ENCODE measurements around the gene STX12. TPM values are rescaled to one million over a fixed set of nuclear protein-coding genes. Genes with fewer than 3 reads are reported as not detected.
"Not testable (repeated sequence)": the region's sequence is repeated elsewhere in the genome, so short reads cannot be mapped to it uniquely, and the experiment has no call there.

Gene STX12
- total and polyA plus RNA-seq, 8 donors, result 49.5 to 79.3 (median 55.9) TPM

GRCh38 chr1:27811741-27812500, 38.9 kb downstream of the STX12 start:
- Histone ChIP-seq H3K36me3 (peaks cover 0 to 87% of the 10 kb centered on the region in 2 donors), H3K9me3 (no peaks in the 10 kb centered on the region), H3K27ac (no peak overlapping the region), H3K4me1 (no peaks in the 10 kb centered on the region), H3K27me3 (no peaks in the 10 kb centered on the region), H3K4me3 (no peak overlapping the region)
- no peak for DNase-seq
- no peak for ATAC-seq
- no peak for TF ChIP-seq CTCF (IDR thresholded peaks at IDR 0.05)
- intact Hi-C loops (cut with DNase I), result no loop called here

- Histone ChIP-seq H3K9me3 (no peaks in the 10 kb centered on the region), H3K36me3 (peaks cover 5 to 97% of the 10 kb centered on the region in 2 donors), H3K27me3 (no peaks in the 10 kb centered on the region), H3K4me1 (no peaks in the 10 kb centered on the region), H3K27ac (peak overlapping the region in 1 of 2 donors; percentile 41), H3K4me3 (no peak overlapping the region)
- DNase-seq, result no peak
- ATAC-seq, result peak; percentile 52
- no peak for TF ChIP-seq CTCF (IDR thresholded peaks at IDR 0.05)
- intact Hi-C loops (cut with DNase I), result no loop called here
Observed at GRCh38 chr1:27816921-27817630, 44.1 kb downstream of the STX12 start.

DNA sequence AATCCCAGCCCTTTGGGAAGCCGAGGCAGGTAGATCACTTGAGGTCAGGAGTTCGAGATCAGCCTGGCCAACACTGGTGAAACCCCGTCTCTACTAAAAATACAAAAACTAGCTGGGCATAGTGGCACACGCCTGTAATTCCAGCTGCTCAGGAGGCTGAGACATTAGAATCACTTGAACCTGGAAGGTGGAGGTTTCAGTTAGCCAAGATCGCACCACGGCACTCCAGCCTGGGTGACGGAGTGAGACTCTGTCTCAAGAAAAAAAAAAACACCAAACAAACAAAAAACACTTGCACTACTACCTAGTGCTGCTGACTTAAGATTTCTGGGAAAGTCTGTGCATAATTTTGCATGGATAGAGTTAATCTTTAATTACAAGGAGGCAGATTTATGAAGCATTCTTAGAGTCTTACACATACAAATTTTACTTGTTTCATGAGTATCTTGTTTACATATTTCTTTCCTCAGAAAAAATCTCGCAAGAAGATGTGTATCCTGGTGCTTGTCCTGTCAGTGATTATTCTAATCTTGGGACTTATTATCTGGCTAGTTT, 48.8 kb downstream of the STX12 start:
- peaks cover 5 to 89% of the 10 kb centered on the region in 2 donors for H3K36me3 ChIP-seq
- intact Hi-C loops (cut with DNase I), result no loop called here
- DNase-seq, result no peak

DNA sequence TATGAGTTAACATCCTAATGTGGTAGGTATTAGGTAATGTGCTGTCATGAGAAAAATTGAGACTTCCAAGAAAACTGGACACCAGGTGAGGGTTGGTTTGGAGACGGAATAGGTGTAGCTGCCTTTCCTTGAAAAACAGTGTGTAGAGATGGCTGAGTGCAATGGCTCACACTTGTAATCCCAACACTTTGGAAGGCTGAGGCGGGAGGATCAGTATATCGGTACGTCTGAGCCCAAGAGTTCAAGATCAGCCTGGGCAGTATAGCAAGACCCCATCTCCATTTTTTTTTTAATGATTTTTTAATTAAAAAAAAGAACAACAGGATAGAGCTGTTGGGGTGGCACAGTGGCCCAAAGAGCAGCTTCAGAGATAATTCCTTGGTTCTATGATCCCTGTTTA, 50.8 kb downstream of the STX12 start:
- TF ChIP-seq CTCF (IDR thresholded peaks at IDR 0.05), result no peak
- Histone ChIP-seq H3K36me3 (peaks cover 1 to 74% of the 10 kb centered on the region in 2 donors), H3K4me3 (no peak overlapping the region), H3K27me3 (no peaks in the 10 kb centered on the region), H3K27ac (no peak overlapping the region), H3K9me3 (no peaks in the 10 kb centered on the region), H3K4me1 (no peaks in the 10 kb centered on the region)
- DNase-seq (no peak), ATAC-seq (no peak)
- intact Hi-C loops (cut with DNase I), result no loop called here

More for the DNA sequence above, 48.8 kb downstream of the STX12 start:
- Histone ChIP-seq H3K4me1 (no peaks in the 10 kb centered on the region), H3K27me3 (no peaks in the 10 kb centered on the region), H3K27ac (no peak overlapping the region), H3K4me3 (no peak overlapping the region), H3K9me3 (no peaks in the 10 kb centered on the region)
- TF ChIP-seq CTCF (IDR thresholded peaks at IDR 0.05), result no peak
- ATAC-seq, result no peak

- DNase-seq, result no peak
- intact Hi-C loops (cut with DNase I), result no loop called here
- Histone ChIP-seq H3K36me3 (peaks cover 0 to 68% of the 10 kb centered on the region in 2 donors), H3K9me3 (no peaks in the 10 kb centered on the region), H3K27ac (no peak overlapping the region), H3K4me3 (no peak overlapping the region), H3K4me1 (no peaks in the 10 kb centered on the region), H3K27me3 (no peaks in the 10 kb centered on the region)
- no peak for TF ChIP-seq CTCF (IDR thresholded peaks at IDR 0.05)
- ATAC-seq, result no peak
Observed at GRCh38 chr1:27824411-27824810, 51.4 kb downstream of the STX12 start.

DNA sequence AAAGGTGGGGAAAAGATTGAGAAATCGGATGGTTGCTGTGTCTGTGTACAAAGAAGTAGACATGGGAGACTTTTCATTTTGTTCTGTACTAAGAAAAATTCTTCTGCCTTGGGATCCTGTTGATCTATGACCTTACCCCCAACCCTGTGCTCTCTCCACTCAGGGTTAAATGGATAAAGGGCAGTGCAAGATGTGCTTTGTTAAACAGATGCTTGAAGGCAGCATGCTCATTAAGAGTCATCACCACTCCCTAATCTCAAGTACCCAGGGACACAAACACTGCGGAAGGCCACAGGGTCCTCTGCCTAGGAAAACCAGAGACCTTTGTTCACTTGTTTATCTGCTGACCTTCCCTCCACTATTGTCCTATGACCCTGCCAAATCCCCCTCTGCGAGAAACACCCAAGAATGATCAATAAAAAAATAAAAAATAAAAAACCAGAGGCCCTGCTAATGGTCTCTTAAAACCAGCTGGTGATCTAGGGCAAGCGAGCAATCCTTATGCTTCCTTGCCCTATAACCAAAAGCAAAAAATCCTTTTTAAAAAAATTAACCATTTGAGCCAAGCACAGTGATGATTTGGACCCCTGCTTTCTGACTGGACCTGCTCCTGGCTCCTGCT, 56.4 kb downstream of the STX12 start:
- DNase-seq; ATAC-seq; H3K4me3 ChIP-seq; H3K27me3 ChIP-seq; intact Hi-C loops (cut with DNase I); H3K9me3 ChIP-seq: not testable (repeated sequence)
- Histone ChIP-seq H3K36me3 (peaks cover 0 to 39% of the 10 kb centered on the region in 2 donors), H3K4me1 (peaks cover 14 to 33% of the 10 kb centered on the region in 2 donors), H3K27ac (peak overlapping the region in 1 of 2 donors; percentile 84)

Data from left lung (tissue), 10 donors.